Measurements from ENCODE around the gene TRAPPC2L.

The TRAPPC2L gene

DNA sequence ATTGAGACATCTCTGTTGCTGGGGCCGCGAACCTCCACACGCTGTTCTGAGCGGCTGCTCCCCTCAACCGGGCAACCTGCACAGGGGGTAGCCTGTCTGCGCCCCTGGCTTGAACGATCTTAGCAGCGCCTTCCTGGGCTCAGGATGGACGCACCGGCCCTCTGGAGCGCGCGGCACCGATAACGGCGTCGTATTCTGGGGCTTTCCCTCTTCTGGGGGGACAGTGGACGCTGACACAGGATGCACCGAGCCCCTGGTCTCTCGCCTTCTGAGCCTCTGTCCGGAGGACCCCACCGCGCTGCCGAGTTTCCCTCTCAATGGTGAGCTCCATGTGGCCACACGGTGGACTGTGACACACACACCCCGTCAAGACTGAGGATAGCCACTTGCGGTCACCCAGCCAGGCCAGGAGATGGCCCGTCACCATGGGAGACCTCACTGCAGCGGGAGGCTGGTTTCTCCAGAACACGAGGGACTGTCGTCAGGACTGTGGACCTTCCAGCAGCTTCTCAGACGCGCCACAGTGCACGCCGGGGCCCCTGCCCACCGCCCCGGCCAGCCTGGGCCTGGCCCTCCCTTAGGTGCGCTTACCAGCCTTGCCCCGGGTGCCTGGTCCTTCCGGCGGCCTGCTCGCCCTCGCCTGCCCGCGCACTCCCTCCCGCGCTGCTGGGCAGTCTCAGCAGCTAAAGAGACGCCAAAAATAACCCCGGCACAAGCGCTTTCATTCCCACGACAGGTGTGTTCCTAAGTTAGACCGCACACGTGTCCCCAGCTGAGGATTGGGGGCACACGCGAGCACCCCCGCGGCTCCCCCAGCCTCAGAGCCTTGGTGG is 39.5 kb downstream of the TRAPPC2L start:
- Histone ChIP-seq H3K4me1 (ENCODE audit: control insufficient read depth in 2 of 2, insufficient read depth in 1 of 2, low read depth in 1 of 2, low read length in 2 of 2) (no peaks in the 10 kb centered on the region), H3K23ac (ENCODE audit: low read depth, low read length, poor library complexity) (peak overlapping the region; percentile 68), H2BK120ac (ENCODE audit: low read depth, low read length) (no peak overlapping the region), H4K8ac (ENCODE audit: low read depth, low read length) (peak overlapping the region; percentile 43), H3K4ac (ENCODE audit: low read length) (no peak overlapping the region), H3K9me3 (replicated peaks in 1 of 2; ENCODE audit: control insufficient read depth in 2 of 2, insufficient read depth in 1 of 2, low read depth in 1 of 2, low read length in 2 of 2) (no peaks in the 10 kb centered on the region), H3K79me1 (ENCODE audit: low read depth, low read length) (peaks cover 2% of the 10 kb centered on the region), H3K27ac (replicated peaks; ENCODE audit: low read length) (no peak overlapping the region), H3K27me3 (ENCODE audit: control insufficient read depth in 3 of 3, insufficient read depth in 3 of 3, low read depth in 1 of 3, low read length in 3 of 3) (peaks cover 0 to 37% (median 0%) of the 10 kb centered on the region in 3 experiments), H3K4me3 (ENCODE audit: low read length in 2 of 2) (no peak overlapping the region), H2BK15ac (ENCODE audit: low read length) (no peak overlapping the region), H3K4me2 (ENCODE audit: insufficient read depth, low read length, poor library complexity, severe bottlenecking) (no peak overlapping the region), H3K14ac (ENCODE audit: low read length) (peak overlapping the region; percentile 47), H2AK5ac (ENCODE audit: low read depth, low read length) (peak overlapping the region; percentile 1), H2BK5ac (ENCODE audit: low read length) (peak overlapping the region; percentile 24), H3K36me3 (replicated peaks in 1 of 2; ENCODE audit: control insufficient read depth in 2 of 2, insufficient read depth in 2 of 2, low read length in 2 of 2) (no peaks in the 10 kb centered on the region), H4K91ac (ENCODE audit: low read depth, low read length, poor library complexity) (no peak overlapping the region), H3K9ac (ENCODE audit: low read depth, low read length, poor library complexity) (no peak overlapping the region), H2BK12ac (ENCODE audit: low read length) (no peak overlapping the region), H3K18ac (ENCODE audit: low read length) (no peak overlapping the region), H2AFZ (ENCODE audit: low read length) (no peak overlapping the region)
- WGBS, 2 donors (ENCODE audit: extremely low coverage in 2 of 2, insufficient read length in 2 of 2, insufficient replicate concordance in 1 of 2), result no CpG with 5 or more reads among the region's 57 CpGs
- DNase-seq (ENCODE audit: low spot score), result no peak

- Histone ChIP-seq H3K9ac (ENCODE audit: low read depth, low read length, poor library complexity) (no peak overlapping the region), H3K4me2 (ENCODE audit: insufficient read depth, low read length, poor library complexity, severe bottlenecking) (no peak overlapping the region), H2BK15ac (ENCODE audit: low read length) (no peak overlapping the region), H2BK5ac (ENCODE audit: low read length) (no peak overlapping the region), H3K4me3 (ENCODE audit: low read length in 2 of 2) (no peak overlapping the region), H3K14ac (ENCODE audit: low read length) (no peak overlapping the region), H3K4me1 (ENCODE audit: control insufficient read depth in 2 of 2, insufficient read depth in 1 of 2, low read depth in 1 of 2, low read length in 2 of 2) (no peaks in the 10 kb centered on the region), H2BK120ac (ENCODE audit: low read depth, low read length) (no peak overlapping the region), H3K23ac (ENCODE audit: low read depth, low read length, poor library complexity) (no peak overlapping the region), H2BK12ac (ENCODE audit: low read length) (peak overlapping the region; percentile 41), H4K91ac (ENCODE audit: low read depth, low read length, poor library complexity) (no peak overlapping the region), H4K8ac (ENCODE audit: low read depth, low read length) (no peak overlapping the region), H2AFZ (ENCODE audit: low read length) (no peak overlapping the region), H3K79me1 (ENCODE audit: low read depth, low read length) (no peaks in the 10 kb centered on the region), H3K27ac (replicated peaks; ENCODE audit: low read length) (no peak overlapping the region), H3K9me3 (replicated peaks in 1 of 2; ENCODE audit: control insufficient read depth in 2 of 2, insufficient read depth in 1 of 2, low read depth in 1 of 2, low read length in 2 of 2) (no peaks in the 10 kb centered on the region), H2AK5ac (ENCODE audit: low read depth, low read length) (peak overlapping the region; percentile 56), H3K36me3 (replicated peaks in 1 of 2; ENCODE audit: control insufficient read depth in 2 of 2, insufficient read depth in 2 of 2, low read length in 2 of 2) (no peaks in the 10 kb centered on the region), H3K4ac (ENCODE audit: low read length) (peak overlapping the region; percentile 95), H3K27me3 (ENCODE audit: control insufficient read depth in 3 of 3, insufficient read depth in 3 of 3, low read depth in 1 of 3, low read length in 3 of 3) (peaks cover 0 to 42% (median 0%) of the 10 kb centered on the region in 3 experiments), H3K18ac (ENCODE audit: low read length) (peak overlapping the region; percentile 71)
- no peak for DNase-seq (ENCODE audit: low spot score)
- no CpG with 5 or more reads among the region's 34 CpGs for WGBS, 2 donors (ENCODE audit: extremely low coverage in 2 of 2, insufficient read length in 2 of 2, insufficient replicate concordance in 1 of 2)
These were observed 40.9 kb downstream of the TRAPPC2L start for GRCh38 chr16:88897696-88898425.

DNA sequence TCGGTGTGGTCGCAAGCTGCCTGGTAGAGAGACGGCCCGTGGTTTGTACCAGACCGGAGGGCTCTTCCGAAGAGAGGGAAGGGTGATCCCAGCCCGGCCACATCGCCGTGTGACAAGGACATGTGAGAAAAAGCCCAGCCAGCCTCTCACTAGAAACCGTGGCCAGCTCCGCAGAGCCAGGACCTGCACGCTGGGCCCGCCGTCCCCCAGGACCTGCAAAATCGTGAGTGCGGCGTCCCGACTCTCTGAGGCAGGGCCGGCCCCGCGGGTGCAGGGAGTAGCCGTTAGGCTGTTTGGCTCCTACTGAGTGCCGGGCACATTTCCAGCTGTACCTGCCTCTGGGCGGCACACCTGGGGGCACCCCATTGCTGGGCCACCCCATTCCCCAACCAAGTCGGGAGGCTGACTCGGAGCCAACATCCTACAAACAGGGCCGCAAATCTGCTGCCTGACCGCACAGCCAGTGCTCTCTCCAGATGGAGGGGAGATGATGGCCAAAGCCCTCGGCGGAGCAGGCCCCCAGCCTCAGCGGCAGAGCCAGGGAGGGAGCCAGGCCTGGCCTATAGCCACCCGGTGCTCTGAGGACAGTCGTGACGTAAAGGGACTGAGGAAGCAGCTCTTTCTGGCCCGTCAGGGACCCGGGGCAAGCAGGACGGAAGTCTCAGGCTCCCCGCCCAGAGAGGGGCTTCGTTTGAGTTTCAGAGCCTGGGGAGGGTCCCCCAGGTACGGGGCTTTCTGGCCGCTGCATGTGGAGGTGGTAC is 43.2 kb downstream of the TRAPPC2L start:
- H2BK120ac ChIP-seq (ENCODE audit: low read depth, low read length), result no peak overlapping the region
- H3K4me1 ChIP-seq (ENCODE audit: control insufficient read depth in 2 of 2, insufficient read depth in 1 of 2, low read depth in 1 of 2, low read length in 2 of 2), result peaks cover 0 to under 1% of the 10 kb centered on the region in 2 donors
- no CpG with 5 or more reads among the region's 41 CpGs for WGBS, 2 donors (ENCODE audit: extremely low coverage in 2 of 2, insufficient read length in 2 of 2, insufficient replicate concordance in 1 of 2)
- no peak overlapping the region for H4K91ac ChIP-seq (ENCODE audit: low read depth, low read length, poor library complexity)
- H3K18ac ChIP-seq (ENCODE audit: low read length), result peak overlapping the region; percentile 64
- H3K9ac ChIP-seq (ENCODE audit: low read depth, low read length, poor library complexity), result peak overlapping the region; percentile 60
- H3K4me2 ChIP-seq (ENCODE audit: insufficient read depth, low read length, poor library complexity, severe bottlenecking), result no peak overlapping the region
- H3K27ac ChIP-seq (replicated peaks; ENCODE audit: low read length), result no peak overlapping the region
- no peak overlapping the region for H4K8ac ChIP-seq (ENCODE audit: low read depth, low read length)
- peaks cover 0 to 42% (median 0%) of the 10 kb centered on the region in 3 experiments for H3K27me3 ChIP-seq (ENCODE audit: control insufficient read depth in 3 of 3, insufficient read depth in 3 of 3, low read depth in 1 of 3, low read length in 3 of 3)
- no peak overlapping the region for H3K4ac ChIP-seq (ENCODE audit: low read length)
- H3K79me1 ChIP-seq (ENCODE audit: low read depth, low read length), result no peaks in the 10 kb centered on the region
- H3K14ac ChIP-seq (ENCODE audit: low read length), result peak overlapping the region; percentile 39
- no peak overlapping the region for H2BK5ac ChIP-seq (ENCODE audit: low read length)
- no peaks in the 10 kb centered on the region for H3K36me3 ChIP-seq (replicated peaks in 1 of 2; ENCODE audit: control insufficient read depth in 2 of 2, insufficient read depth in 2 of 2, low read length in 2 of 2)
- no peak overlapping the region for H3K23ac ChIP-seq (ENCODE audit: low read depth, low read length, poor library complexity)
- no peak overlapping the region for H2AFZ ChIP-seq (ENCODE audit: low read length)
- no peak overlapping the region for H2BK12ac ChIP-seq (ENCODE audit: low read length)
- H3K9me3 ChIP-seq (replicated peaks in 1 of 2; ENCODE audit: control insufficient read depth in 2 of 2, insufficient read depth in 1 of 2, low read depth in 1 of 2, low read length in 2 of 2), result no peaks in the 10 kb centered on the region
- H2AK5ac ChIP-seq (ENCODE audit: low read depth, low read length), result peak overlapping the region; percentile 63
- no peak overlapping the region for H3K4me3 ChIP-seq (ENCODE audit: low read length in 2 of 2)
- peak overlapping the region; percentile 15 for H2BK15ac ChIP-seq (ENCODE audit: low read length)
- DNase-seq (ENCODE audit: low spot score), result no peak

Measured in neuronal stem cell (in vitro differentiated cells).